Stimulated activated naive CD8-positive, alpha-beta T cell treated with anti-CD3 and anti-CD28 coated beads, Interleukin-15, amount 100 ng/mL, for 72 hours (primary cell): ENCODE results near the gene MDH1.
A peak's percentile ranks its signal among the peaks of the same experiment; 100 is the strongest.

ENCODE experiments used
- ATAC-seq: fragments of 150-1000 bp; cut with Tn5 transposase; 2 replicates; pipeline ENCODE4 v1.10.0; 2021; ENCODE audit warnings: mild to moderate bottlenecking, moderate library complexity
- DNase-seq, 2 donors: peaks; one replicate each; pipeline ENCODE4 v3.0.0; 2021 to 2022
- H3K27ac Mint-ChIP-seq, 2 donors: one replicate each; pipeline ENCODE4 v1.8.0; 2022; ENCODE audit warnings: mild to moderate bottlenecking in 2 of 2, mixed read lengths in 2 of 2, moderate library complexity in 2 of 2
- H3K27me3 Mint-ChIP-seq: one replicate; pipeline ENCODE4 v1.8.0; 2022; ENCODE audit warnings: mixed read lengths
- H3K4me1 Mint-ChIP-seq: one replicate; pipeline ENCODE4 v1.8.0; 2022; ENCODE audit warnings: mild to moderate bottlenecking, mixed read lengths
- H3K4me3 Mint-ChIP-seq, 2 donors: one replicate each; pipeline ENCODE4 v1.8.0; 2022; ENCODE audit warnings: mild to moderate bottlenecking in 2 of 2, mixed read lengths in 2 of 2, moderate library complexity in 1 of 2
- H3K9me3 Mint-ChIP-seq, 2 donors: one replicate each; pipeline ENCODE4 v1.8.0; 2022; ENCODE audit warnings: mixed read lengths in 2 of 2

MDH1 gene

DNA sequence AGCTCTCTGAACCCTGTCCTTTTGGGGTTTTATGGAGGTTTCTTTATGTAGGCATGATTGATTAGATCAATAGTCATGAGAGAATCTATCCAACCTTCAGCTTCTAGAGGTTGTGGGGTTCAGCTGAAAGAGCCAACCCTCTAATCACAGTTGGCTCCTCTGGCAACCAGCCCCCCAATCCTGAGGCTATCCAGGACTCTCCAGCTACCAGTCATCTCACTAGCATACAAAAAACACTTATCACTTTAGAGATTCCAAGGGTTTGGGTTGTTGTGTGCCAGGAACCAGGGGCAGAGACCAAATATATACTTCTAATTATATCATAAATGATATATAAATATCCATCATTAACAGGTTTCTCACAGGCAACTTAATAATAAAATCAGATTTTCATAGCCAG is 12.2 kb upstream of the MDH1 start:
- H3K4me1 Mint-ChIP-seq = peaks cover 19% of the 10 kb centered on the region
- ATAC-seq (no peak), DNase-seq (no peak)
- H3K27ac Mint-ChIP-seq = no peak overlapping the region
- peaks cover 0 to 11% of the 10 kb centered on the region in 2 donors for H3K9me3 Mint-ChIP-seq
- no peak overlapping the region for H3K4me3 Mint-ChIP-seq
- H3K27me3 Mint-ChIP-seq = no peaks in the 10 kb centered on the region

DNA sequence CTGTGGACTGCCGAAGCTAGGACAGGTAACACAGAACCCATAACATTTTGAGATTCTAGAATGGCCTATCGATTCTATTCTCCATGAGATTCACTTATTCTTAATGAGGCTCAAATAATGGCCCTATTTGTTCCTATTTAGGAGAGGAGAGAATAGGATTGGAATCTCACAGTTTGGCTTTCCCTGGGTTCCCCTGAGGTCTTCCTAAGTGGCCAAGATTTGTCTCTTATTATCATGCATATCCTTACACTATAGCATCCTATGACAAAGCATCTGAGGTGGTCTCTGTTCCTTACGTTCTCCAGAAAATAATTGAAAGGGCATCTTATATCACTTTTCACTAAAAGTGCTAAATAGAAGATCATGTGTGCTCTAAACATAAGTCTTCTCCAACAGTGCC is 10.0 kb upstream of the MDH1 start:
- Mint-ChIP-seq H3K4me3 (no peak overlapping the region), H3K4me1 (peaks cover 24% of the 10 kb centered on the region), H3K27me3 (no peaks in the 10 kb centered on the region), H3K9me3 (peaks cover 0 to 6% of the 10 kb centered on the region in 2 donors), H3K27ac (peak overlapping the region in 1 of 2 donors; percentile 76)
- ATAC-seq (no peak), DNase-seq (no peak)

DNA sequence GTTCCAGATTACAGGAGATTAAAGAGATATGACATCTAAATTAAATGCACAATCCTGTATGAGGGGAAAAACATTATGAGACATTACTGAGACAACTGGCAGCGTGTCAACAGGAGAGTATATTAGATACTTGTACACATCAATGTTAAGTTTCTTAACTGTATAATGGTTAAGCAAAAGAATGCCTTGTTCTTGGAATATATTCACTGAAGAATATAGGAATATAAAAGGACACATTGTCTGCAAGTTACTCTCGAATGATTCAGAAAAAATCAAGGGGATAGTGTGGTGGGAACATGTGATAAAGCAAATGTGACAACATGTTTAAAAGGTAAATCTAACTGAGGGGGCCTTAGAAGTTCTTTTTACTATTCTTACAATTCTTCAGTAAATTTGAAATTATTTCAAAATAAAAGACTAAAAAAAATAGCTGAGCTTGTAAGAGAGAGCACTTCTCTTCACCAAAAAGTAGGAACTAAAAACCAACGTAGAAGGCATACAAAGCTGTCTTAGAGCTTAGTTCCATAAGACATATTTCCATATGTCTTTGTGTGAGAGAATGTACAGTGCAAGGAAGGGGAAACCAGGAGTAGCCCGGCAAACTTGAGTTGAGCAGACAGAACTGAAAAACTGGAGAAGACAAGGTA is 8.0 kb upstream of the MDH1 start:
- ATAC-seq (no peak), DNase-seq (no peak)
- no peaks in the 10 kb centered on the region for H3K27me3 Mint-ChIP-seq
- peaks cover 24% of the 10 kb centered on the region for H3K4me1 Mint-ChIP-seq
- H3K9me3 Mint-ChIP-seq = no peaks in the 10 kb centered on the region
- no peak overlapping the region for H3K4me3 Mint-ChIP-seq
- no peak overlapping the region for H3K27ac Mint-ChIP-seq

DNA sequence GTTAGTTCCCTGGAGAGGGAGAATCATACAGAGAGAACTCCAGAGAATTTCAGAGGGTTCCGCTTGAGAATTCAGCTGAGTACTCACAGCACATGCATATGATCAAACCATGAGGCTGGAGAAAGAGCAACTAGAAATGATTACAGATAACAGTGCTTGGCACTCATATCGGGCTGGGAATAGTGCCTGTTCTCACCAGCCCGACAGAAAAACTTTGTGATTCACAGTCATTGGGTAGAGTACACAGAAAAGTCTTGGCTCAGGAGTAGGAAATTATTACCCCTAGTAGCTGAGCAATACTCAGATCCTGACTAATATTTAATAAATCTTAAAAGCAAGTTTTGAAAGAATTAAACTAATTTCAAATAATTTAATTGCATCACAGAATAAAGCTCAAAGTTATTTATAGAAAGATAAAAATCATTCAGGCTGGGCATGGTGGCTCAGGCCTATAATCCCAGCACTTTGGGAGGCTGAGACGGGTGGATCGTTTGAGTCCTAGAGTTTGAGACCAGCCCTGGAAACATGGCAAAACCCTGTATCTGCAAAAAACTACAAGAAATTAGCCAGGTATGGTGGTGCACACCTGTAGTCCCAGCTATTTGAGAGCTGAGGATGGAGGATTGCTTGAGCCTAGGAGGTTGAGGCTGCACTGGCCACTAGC is 7.3 kb upstream of the MDH1 start:
- DNase-seq = no peak
- Mint-ChIP-seq H3K27ac (no peak overlapping the region), H3K4me1 (peaks cover 25% of the 10 kb centered on the region), H3K9me3 (no peaks in the 10 kb centered on the region), H3K27me3 (no peaks in the 10 kb centered on the region), H3K4me3 (no peak overlapping the region)
- no peak for ATAC-seq

DNA sequence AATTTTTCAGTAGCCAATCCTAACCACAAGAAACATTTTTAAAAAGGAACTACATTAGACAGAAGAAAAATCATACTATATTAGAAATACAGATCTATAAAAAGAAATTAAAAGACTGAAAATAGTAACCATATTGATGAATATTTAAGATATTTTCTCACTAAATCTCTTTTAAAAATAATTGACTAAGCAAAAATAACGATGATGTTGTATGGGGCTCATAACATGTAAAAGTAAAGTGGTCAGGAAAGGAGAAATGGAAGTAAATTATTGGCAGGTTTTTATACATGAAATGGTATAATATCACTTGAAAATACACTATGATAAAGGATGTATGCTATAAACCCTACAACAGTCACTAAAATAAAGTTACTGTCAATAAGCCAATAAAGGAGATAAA is 5.9 kb upstream of the MDH1 start:
- H3K27me3 Mint-ChIP-seq = no peaks in the 10 kb centered on the region
- H3K4me3 Mint-ChIP-seq = no peak overlapping the region
- H3K9me3 Mint-ChIP-seq = no peaks in the 10 kb centered on the region
- no peak for DNase-seq
- peaks cover 35% of the 10 kb centered on the region for H3K4me1 Mint-ChIP-seq
- H3K27ac Mint-ChIP-seq = no peak overlapping the region
- ATAC-seq = no peak

DNA sequence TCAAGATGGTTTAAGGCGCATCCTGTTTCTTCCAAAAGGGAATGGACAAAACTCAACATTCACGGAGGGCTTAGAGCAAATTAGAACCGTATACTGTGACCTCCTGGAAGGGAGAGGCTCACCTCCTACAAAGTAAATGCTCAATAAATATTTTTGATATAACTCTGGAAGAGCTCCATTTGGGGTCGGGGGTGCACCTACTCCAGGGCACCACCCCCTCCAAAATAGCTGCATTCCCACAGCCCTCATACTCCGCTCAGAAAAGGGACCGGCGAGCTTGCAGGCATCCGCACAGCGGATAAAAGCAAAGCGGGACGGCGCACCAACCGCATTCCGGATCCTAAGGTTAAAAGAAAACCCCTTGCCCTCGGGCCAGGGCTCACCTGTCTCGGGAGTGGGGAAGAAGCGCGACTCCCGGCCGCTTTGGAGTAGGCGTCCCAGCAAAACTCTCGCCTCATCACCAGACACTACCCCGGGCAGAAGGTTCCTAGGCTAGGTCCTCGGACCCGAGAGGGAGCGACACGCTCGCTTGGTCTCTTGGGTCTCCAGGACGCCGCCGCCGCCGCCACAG is 864 bp upstream of the MDH1 start:
- Mint-ChIP-seq H3K9me3 (no peaks in the 10 kb centered on the region), H3K4me1 (peaks cover 38% of the 10 kb centered on the region), H3K27ac (peak overlapping the region; percentile 97 to 98), H3K4me3 (peak overlapping the region; percentile 91 to 99), H3K27me3 (no peaks in the 10 kb centered on the region)
- ATAC-seq = peak; percentile 0
- no peak for DNase-seq

DNA sequence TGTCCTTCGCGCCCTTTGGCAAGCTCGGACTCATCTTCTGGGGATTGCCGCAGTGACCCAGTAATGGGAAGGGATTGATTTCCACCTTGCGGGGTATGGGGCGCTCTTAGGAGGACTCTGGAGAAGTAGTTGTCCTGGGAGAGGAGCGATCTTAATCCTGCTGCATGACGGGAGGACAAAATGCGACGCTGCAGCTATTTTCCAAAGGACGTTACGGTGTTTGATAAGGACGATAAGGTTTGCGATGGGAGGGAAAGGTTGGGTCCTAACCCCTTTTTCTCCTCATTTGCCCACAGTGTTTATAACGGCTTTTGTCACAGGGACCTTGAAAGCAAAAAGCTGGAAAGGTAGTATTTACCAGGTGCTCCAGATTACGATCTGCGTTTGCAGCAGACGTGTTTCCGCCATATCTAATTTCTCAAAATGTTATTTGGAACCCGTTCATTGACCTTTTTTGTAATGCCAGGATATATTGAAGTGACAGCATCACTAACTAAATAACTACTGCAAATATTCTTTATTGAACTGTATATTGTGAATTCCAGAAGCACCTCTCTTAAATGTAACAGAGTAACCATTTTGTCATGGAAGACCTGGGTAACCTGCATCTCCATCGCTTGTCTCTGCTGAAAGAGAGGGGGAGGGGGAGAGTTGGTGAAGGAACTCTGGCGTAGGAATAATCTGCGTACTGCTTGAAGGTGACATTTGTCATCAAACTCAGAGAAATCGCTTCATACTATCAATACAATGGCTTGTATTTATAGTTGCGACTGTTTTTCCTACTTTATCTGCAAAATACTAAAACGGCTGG is 590 bp downstream of the MDH1 start:
- peak overlapping the region; percentile 91 to 99 for H3K4me3 Mint-ChIP-seq
- H3K4me1 Mint-ChIP-seq = peaks cover 49% of the 10 kb centered on the region
- H3K9me3 Mint-ChIP-seq = no peaks in the 10 kb centered on the region
- peak overlapping the region; percentile 97 to 98 for H3K27ac Mint-ChIP-seq
- ATAC-seq (no peak), DNase-seq (no peak)
- H3K27me3 Mint-ChIP-seq = no peaks in the 10 kb centered on the region

DNA sequence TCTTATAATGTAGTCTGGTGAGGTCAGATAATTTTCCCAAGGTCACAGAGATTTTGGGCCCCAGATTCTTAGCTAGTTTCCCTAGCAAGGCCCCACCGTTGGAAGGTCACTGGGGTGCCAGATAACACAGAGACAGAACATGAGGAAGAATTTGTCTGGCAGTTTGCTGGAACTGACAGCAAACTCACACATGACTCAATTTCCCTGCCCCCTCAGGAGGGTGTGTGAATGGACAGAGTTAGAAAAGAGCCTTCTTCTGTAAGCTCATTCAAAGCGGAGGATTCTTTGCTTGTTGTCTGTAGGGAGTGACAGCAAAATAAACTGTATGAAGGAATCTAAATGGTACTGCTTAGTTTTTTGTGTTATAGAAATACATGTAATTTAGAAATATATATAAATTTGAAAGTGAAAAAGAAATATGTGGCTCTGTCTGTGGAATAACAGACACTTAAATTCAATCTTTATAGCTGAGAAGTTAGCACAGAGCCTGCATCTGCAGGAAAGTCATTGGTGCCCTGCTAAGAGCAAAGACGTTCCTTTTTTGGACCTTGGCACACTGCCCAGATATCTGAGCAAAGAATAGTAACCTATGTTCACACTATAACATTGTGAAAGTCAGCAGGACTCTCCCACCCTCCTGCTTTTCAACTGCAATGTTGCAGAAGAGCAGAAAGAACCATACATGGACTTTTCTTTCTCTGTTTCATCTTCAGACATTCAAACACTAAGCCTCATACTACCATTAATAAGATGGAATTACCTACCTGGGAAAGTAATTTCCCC is 2.1 kb downstream of the MDH1 start:
- Mint-ChIP-seq H3K27ac (no peak overlapping the region), H3K4me3 (peak overlapping the region in 1 of 2 donors; percentile 99), H3K9me3 (no peaks in the 10 kb centered on the region), H3K27me3 (no peaks in the 10 kb centered on the region), H3K4me1 (peaks cover 51% of the 10 kb centered on the region)
- DNase-seq = no peak
- ATAC-seq = no peak

DNA sequence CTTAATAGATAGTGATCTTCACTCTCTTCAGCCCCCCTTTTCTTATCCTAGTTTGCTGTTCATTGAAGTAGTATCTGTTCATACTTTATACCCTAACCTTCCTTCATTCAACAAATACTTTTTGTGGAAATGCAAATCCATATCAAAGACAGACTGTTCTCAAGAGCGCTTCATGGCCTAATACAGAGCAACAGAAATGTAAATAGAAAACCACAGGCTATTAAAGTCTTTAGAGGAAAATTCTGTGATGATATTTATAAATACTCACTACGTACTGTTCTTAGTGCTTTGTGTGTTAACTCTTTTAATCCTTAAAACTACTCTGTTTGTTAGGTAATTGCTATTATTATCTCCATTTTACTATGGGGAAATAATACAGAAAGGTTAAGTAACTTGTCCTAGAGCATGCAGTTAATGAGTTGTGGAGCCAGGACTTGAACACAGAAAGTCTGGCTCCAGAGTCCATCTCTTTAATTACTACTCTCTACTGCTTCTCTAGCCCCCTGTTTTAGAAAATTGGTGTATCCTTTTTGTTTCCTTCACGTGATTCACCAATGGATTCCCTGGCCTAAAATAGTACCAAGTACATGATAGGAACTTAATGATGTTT is 2.9 kb downstream of the MDH1 start:
- Mint-ChIP-seq H3K4me1 (peaks cover 56% of the 10 kb centered on the region), H3K27ac (peak overlapping the region in 1 of 2 donors; percentile 25), H3K9me3 (no peaks in the 10 kb centered on the region), H3K27me3 (no peaks in the 10 kb centered on the region), H3K4me3 (no peak overlapping the region)
- no peak for ATAC-seq
- DNase-seq = no peak

DNA sequence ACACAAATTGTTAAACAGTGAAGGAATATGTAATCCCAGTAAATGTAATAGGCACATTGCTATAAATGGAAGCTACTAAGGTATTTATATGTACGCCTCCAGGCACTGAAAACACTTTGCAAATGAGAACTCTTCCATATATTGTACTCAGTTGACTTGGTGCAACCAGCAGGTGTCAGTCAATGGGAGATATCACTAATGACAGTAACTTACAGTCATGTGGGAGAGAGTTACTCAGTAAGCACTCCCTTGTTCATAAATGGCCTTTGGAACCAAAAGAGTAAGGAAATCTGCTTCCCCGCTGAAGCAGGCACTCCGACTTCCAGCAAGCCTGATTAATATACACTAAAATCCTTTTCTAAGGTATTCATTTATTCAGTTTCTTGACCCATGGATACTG is 5.9 kb downstream of the MDH1 start:
- Mint-ChIP-seq H3K27me3 (no peaks in the 10 kb centered on the region), H3K9me3 (no peaks in the 10 kb centered on the region), H3K4me1 (peaks cover 45% of the 10 kb centered on the region), H3K27ac (no peak overlapping the region), H3K4me3 (no peak overlapping the region)
- ATAC-seq = no peak
- DNase-seq = no peak

DNA sequence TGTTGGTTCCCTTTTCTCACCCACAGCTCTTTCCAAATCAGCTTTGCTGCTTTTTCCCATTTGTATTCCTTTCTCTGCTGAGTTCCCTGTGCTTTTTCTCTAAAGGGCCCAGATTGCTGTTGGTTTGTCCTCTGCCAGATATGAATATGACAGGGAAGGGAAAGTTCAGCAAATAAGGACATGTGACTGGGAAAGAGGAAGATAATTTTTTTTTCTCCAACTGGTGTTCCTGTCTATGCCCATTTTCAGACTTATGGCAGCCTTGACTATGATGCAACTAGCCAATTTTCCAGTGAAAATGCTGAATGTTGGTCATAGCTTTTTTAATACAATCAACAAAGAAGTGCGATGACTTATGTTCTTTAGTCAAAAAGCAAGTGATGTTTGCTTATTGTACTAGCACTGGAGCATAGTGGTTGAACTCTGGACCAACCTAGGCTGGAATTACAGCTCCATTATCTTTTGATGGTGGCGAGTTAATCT is 7.7 kb downstream of the MDH1 start:
- no peak overlapping the region for H3K4me3 Mint-ChIP-seq
- H3K27ac Mint-ChIP-seq = no peak overlapping the region
- ATAC-seq (no peak), DNase-seq (no peak)
- H3K9me3 Mint-ChIP-seq = no peaks in the 10 kb centered on the region
- H3K4me1 Mint-ChIP-seq = peaks cover 28% of the 10 kb centered on the region
- H3K27me3 Mint-ChIP-seq = no peaks in the 10 kb centered on the region

DNA sequence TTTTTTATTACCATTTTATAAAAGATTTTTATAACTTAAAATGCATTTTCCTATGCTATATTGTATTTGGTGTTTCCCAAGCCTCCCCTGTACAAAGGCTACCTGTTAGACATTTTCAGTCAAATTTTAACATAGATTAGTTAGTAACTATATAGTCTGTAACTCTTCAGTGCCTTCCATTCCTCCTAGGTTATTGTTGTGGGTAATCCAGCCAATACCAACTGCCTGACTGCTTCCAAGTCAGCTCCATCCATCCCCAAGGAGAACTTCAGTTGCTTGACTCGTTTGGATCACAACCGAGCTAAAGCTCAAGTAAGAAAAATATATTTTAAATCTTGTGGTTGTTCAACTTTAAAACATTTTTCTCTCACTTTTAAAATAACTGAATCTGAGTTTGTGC is 10.2 kb downstream of the MDH1 start:
- no peaks in the 10 kb centered on the region for H3K9me3 Mint-ChIP-seq

DNA sequence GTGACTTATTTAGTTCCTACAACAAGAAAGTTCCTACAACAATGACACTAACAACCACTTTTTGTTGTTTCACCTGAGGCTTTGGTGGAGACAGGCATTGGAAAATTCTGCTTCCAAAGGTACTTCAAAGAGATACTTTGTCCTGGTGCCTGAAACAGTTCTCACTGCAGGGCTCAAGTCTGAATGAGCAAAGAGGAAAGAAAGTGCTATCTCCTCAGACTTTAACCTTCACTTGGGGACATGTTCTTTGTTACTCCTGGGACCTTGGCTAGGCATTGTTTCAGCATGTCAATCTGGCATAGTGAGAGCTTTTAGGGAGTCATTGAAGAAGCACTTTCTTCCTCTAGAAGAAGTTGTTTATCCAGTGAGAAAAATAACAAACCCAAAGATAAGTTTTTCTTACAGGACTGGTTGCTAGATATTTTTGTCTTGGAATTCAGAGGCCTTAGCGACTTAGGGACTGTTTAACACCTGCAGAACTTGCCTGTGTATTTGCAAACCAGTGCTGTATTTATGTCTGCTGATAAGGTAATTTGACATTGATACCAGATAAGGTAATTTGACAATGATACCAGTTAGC is 12.2 kb downstream of the MDH1 start:
- DNase-seq = no peak
- ATAC-seq = no peak
- Mint-ChIP-seq H3K9me3 (no peaks in the 10 kb centered on the region), H3K27ac (no peak overlapping the region), H3K4me3 (no peak overlapping the region), H3K27me3 (no peaks in the 10 kb centered on the region), H3K4me1 (peaks cover 7% of the 10 kb centered on the region)

More for the DNA sequence above, 10.2 kb downstream of the MDH1 start:
- no peak for ATAC-seq
- no peak for DNase-seq
- Mint-ChIP-seq H3K27ac (no peak overlapping the region), H3K4me1 (peaks cover 11% of the 10 kb centered on the region), H3K27me3 (no peaks in the 10 kb centered on the region), H3K4me3 (no peak overlapping the region)

DNA sequence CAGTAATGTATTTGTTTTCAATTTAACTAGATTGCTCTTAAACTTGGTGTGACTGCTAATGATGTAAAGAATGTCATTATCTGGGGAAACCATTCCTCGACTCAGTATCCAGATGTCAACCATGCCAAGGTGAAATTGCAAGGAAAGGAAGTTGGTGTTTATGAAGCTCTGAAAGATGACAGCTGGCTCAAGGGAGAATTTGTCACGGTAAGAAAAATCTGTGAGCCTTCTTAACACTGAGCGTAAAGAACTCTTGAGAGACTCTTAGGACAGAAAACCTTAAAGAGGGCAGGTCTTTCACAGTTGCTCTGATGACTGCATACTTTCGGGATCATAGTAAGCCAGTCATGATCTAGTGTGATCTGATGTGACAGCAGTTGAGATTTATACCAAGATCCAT is 15.9 kb downstream of the MDH1 start:
- H3K27me3 Mint-ChIP-seq = no peaks in the 10 kb centered on the region
- H3K4me3 Mint-ChIP-seq = no peak overlapping the region
- DNase-seq = no peak
- no peaks in the 10 kb centered on the region for H3K9me3 Mint-ChIP-seq
- H3K27ac Mint-ChIP-seq = no peak overlapping the region
- ATAC-seq = no peak
- H3K4me1 Mint-ChIP-seq = no peaks in the 10 kb centered on the region
